DND-41 (cell line): Measurements from ENCODE around the gene METTL17.
"Not testable (repeated sequence)": the region's sequence is repeated elsewhere in the genome, so short reads cannot be mapped to it uniquely, and the experiment has no call there.

Experiments
- ATAC-seq: fragments of 200-7000 bp; cut with Tn5 transposase; 3 replicates; pipeline ENCODE4 v1.9.1; 2021; ENCODE audit warnings: low read depth; ENCODE audit not compliant: insufficient read depth
- DNase-seq: peaks from one replicate; pipeline ENCODE4 v3.0.0-alpha.2; 2020
- H2AFZ ChIP-seq: 2 replicates; pipeline ENCODE4 v1.6.0; 2012; ENCODE audit warnings: low read depth, low read length
- H3K27ac ChIP-seq: 2 replicates; pipeline ENCODE4 v1.5.1; 2012; ENCODE audit warnings: low read length, inconsistent platforms
- H3K27me3 ChIP-seq: fragments of 200-600 bp; sonication (generic); 2 replicates; pipeline ENCODE4 v1.6.0; 2012; ENCODE audit warnings: low read length, mild to moderate bottlenecking, inconsistent platforms; ENCODE audit not compliant: insufficient read depth, poor library complexity
- H3K36me3 ChIP-seq: 2 replicates; pipeline ENCODE4 v1.5.1; 2012; ENCODE audit warnings: low read length, inconsistent platforms; ENCODE audit not compliant: insufficient read depth
- H3K4me1 ChIP-seq: 2 replicates; pipeline ENCODE4 v1.5.1; 2012; ENCODE audit warnings: mild to moderate bottlenecking, low read length; ENCODE audit not compliant: insufficient read depth
- H3K4me2 ChIP-seq: 2 replicates; pipeline ENCODE4 v1.6.0; 2012; ENCODE audit warnings: mild to moderate bottlenecking, moderate library complexity, low read length, inconsistent platforms; ENCODE audit not compliant: insufficient read depth
- H3K4me3 ChIP-seq, 2 experiments: fragments of 200-600 bp in 1 of 2; shearing (Covaris generic) in 1 of 2; 2 replicates each; pipeline ENCODE4 v1.5.1; 2012 to 2016; ENCODE audit warnings: inconsistent platforms in 2 of 2, low read length in 2 of 2, mild to moderate bottlenecking in 2 of 2, low read depth in 1 of 2, moderate library complexity in 1 of 2
- H3K79me2 ChIP-seq: 2 replicates; pipeline ENCODE4 v1.6.0; 2012; ENCODE audit warnings: low read length, inconsistent platforms; ENCODE audit not compliant: insufficient read depth
- H3K9ac ChIP-seq: 2 replicates; pipeline ENCODE4 v1.6.0; 2012; ENCODE audit warnings: low read depth, mild to moderate bottlenecking, inconsistent platforms, low read length, moderate library complexity
- H3K9me3 ChIP-seq: 2 replicates; pipeline ENCODE4 v1.5.1; 2012; ENCODE audit warnings: low read length, moderate library complexity, mild to moderate bottlenecking, inconsistent platforms; ENCODE audit not compliant: insufficient read depth, severe bottlenecking
- H4K20me1 ChIP-seq: 2 replicates; pipeline ENCODE4 v1.6.0; 2012; ENCODE audit warnings: low read length; ENCODE audit not compliant: insufficient read depth
- CTCF ChIP-seq: IDR thresholded peaks from 2 replicates; pipeline ENCODE4 v1.5.1; 2012; ENCODE audit warnings: borderline replicate concordance, low read length, moderate library complexity, mild to moderate bottlenecking; ENCODE audit not compliant: poor library complexity, severe bottlenecking; ENCODE audit errors: extremely low read depth
- EZH2 ChIP-seq: IDR thresholded peaks from 3 replicates; pipeline ENCODE4 v1.6.1; 2012; ENCODE audit warnings: borderline replicate concordance, low read depth, mild to moderate bottlenecking, moderate library complexity, low read length, inconsistent platforms; ENCODE audit not compliant: severe bottlenecking

METTL17 gene

GRCh38 chr14:21003788-21004346 is 14.1 kb downstream of the METTL17 start:
- Histone ChIP-seq H3K79me2 (no peaks in the 10 kb centered on the region), H3K27me3 (no peaks in the 10 kb centered on the region), H3K9me3 (no peaks in the 10 kb centered on the region), H4K20me1 (no peaks in the 10 kb centered on the region), H3K4me1 (no peaks in the 10 kb centered on the region), H3K4me2 (no peak overlapping the region), H2AFZ (no peak overlapping the region), H3K27ac (no peak overlapping the region), H3K4me3 (no peak overlapping the region), H3K36me3 (no peaks in the 10 kb centered on the region), H3K9ac (no peak overlapping the region)
- no peak for DNase-seq
- no peak for ATAC-seq
- no peak for TF ChIP-seq CTCF
- no peak for TF ChIP-seq EZH2

GRCh38 chr14:21009721-21010120 is 19.9 kb downstream of the METTL17 start:
- H3K4me1 ChIP-seq, H2AFZ ChIP-seq, H3K27ac ChIP-seq, H3K79me2 ChIP-seq, H3K9ac ChIP-seq, H3K9me3 ChIP-seq, ATAC-seq, H3K4me3 ChIP-seq, H4K20me1 ChIP-seq, H3K36me3 ChIP-seq, H3K27me3 ChIP-seq, H3K4me2 ChIP-seq, DNase-seq: not testable (repeated sequence)

- H3K9me3 ChIP-seq: no peaks in the 10 kb centered on the region
- no peak for ATAC-seq
Observed at GRCh38 chr14:21011136-21011535, 21.4 kb downstream of the METTL17 start.

GRCh38 chr14:21014761-21015190 is 25.0 kb downstream of the METTL17 start:
- peak; percentile 91 for TF ChIP-seq CTCF
- no peak for TF ChIP-seq EZH2
- no peaks in the 10 kb centered on the region for H3K79me2 ChIP-seq
- no peaks in the 10 kb centered on the region for H4K20me1 ChIP-seq
- no peak overlapping the region; the same call in 1 of the 2 replicates for H2AFZ ChIP-seq
- no peak overlapping the region for H3K9ac ChIP-seq
- H3K4me3 ChIP-seq: no peak overlapping the region
- ATAC-seq: peak; percentile 93
- DNase-seq: peak; percentile 81
- no peaks in the 10 kb centered on the region for H3K4me1 ChIP-seq
- no peaks in the 10 kb centered on the region for H3K9me3 ChIP-seq
- no peak overlapping the region for H3K4me2 ChIP-seq
- no peak overlapping the region for H3K27ac ChIP-seq
- no peaks in the 10 kb centered on the region for H3K36me3 ChIP-seq
- H3K27me3 ChIP-seq: peaks cover 7% of the 10 kb centered on the region

More at GRCh38 chr14:21011136-21011535, 21.4 kb downstream of the METTL17 start:
- no peak for DNase-seq
- TF ChIP-seq EZH2 (no peak), CTCF (no peak)
- Histone ChIP-seq H3K4me2 (no peak overlapping the region), H3K4me1 (no peaks in the 10 kb centered on the region), H2AFZ (no peak overlapping the region), H3K36me3 (no peaks in the 10 kb centered on the region), H3K27ac (no peak overlapping the region), H4K20me1 (no peaks in the 10 kb centered on the region), H3K4me3 (no peak overlapping the region), H3K9ac (no peak overlapping the region), H3K79me2 (no peaks in the 10 kb centered on the region), H3K27me3 (peaks cover 7% of the 10 kb centered on the region)
